Loucy (cell line): ENCODE data around the gene RPAIN.

Experiments
- H2AFZ ChIP-seq: fragments of 200-600 bp; sonication (generic); 2 replicates; pipeline ENCODE4 v1.6.0; 2016; ENCODE audit warnings: antibody characterized with exemption, mild to moderate bottlenecking, low read length, moderate library complexity
- H3F3A ChIP-seq: fragments of 200-600 bp; 2 replicates; pipeline ENCODE4 v1.6.0; 2016; ENCODE audit warnings: antibody characterized with exemption, low read depth, mild to moderate bottlenecking
- H3K27me3 ChIP-seq: fragments of 200-600 bp; sonication (generic); 2 replicates; pipeline ENCODE4 v1.6.1; 2014; ENCODE audit warnings: low read length, mild to moderate bottlenecking; ENCODE audit not compliant: insufficient read depth, poor library complexity, severe bottlenecking
- H3K36me3 ChIP-seq: fragments of 200-600 bp; sonication (generic); 2 replicates; pipeline ENCODE4 v1.6.1; 2016; ENCODE audit warnings: low read length; ENCODE audit not compliant: insufficient read depth
- H3K4me1 ChIP-seq: fragments of 200-600 bp; sonication (generic); 2 replicates; pipeline ENCODE4 v1.5.1; 2014; ENCODE audit warnings: low read length, mild to moderate bottlenecking; ENCODE audit not compliant: insufficient read depth, poor library complexity, severe bottlenecking
- H3K4me2 ChIP-seq: fragments of 200-600 bp; sonication (generic); 2 replicates; pipeline ENCODE4 v1.6.0; 2014; ENCODE audit warnings: antibody characterized with exemption, low read length, low read depth, mild to moderate bottlenecking; ENCODE audit not compliant: poor library complexity, severe bottlenecking
- H3K4me3 ChIP-seq: fragments of 200-600 bp; sonication (generic); 2 replicates; pipeline ENCODE4 v1.5.1; 2014; ENCODE audit warnings: low read length, mild to moderate bottlenecking, mixed read lengths; ENCODE audit not compliant: poor library complexity, severe bottlenecking
- H3K79me2 ChIP-seq: fragments of 200-600 bp; sonication (generic); 2 replicates; pipeline ENCODE4 v1.6.1; 2014; ENCODE audit warnings: low read length; ENCODE audit not compliant: insufficient read depth
- H3K9ac ChIP-seq: fragments of 200-600 bp; sonication (generic); 2 replicates; pipeline ENCODE4 v1.6.0; 2014; ENCODE audit warnings: mild to moderate bottlenecking, low read depth, low read length, moderate library complexity; ENCODE audit not compliant: poor library complexity, severe bottlenecking
- H3K9me2 ChIP-seq: fragments of 200-600 bp; sonication (generic); replicated peaks from 2 replicates; pipeline ENCODE4 v1.6.1; 2016; ENCODE audit warnings: low read depth, low read length, mixed read lengths
- H3K9me3 ChIP-seq: fragments of 200-600 bp; sonication (generic); 2 replicates; pipeline ENCODE4 v1.6.1; 2014; ENCODE audit warnings: mild to moderate bottlenecking, antibody characterized with exemption, low read length, low read depth; ENCODE audit not compliant: insufficient read depth
- H4K20me1 ChIP-seq: fragments of 200-600 bp; sonication (generic); 2 replicates; pipeline ENCODE4 v1.6.0; 2014; ENCODE audit warnings: antibody characterized with exemption, low read length, mild to moderate bottlenecking; ENCODE audit not compliant: insufficient read depth, poor library complexity, severe bottlenecking
- CTCF ChIP-seq: fragments of 200-600 bp; sonication (generic); conservative IDR thresholded peaks from 2 replicates; pipeline ENCODE4 v1.5.1; 2014; ENCODE audit warnings: mild to moderate bottlenecking, antibody characterized with exemption, low read length
- EZH2phosphoT487 ChIP-seq: fragments of 200-600 bp; IDR thresholded peaks from 2 replicates; pipeline ENCODE4 v1.6.1; 2018; ENCODE audit warnings: antibody characterized with exemption, mild to moderate bottlenecking, moderate library complexity, borderline replicate concordance

The RPAIN gene

GRCh38 chr17:5410594-5411272 lies 9.2 kb upstream of the RPAIN start:
- H3K4me1 ChIP-seq, result peaks cover 28% of the 10 kb centered on the region
- H3K9me3 ChIP-seq, result no peaks in the 10 kb centered on the region
- no peaks in the 10 kb centered on the region for H3K27me3 ChIP-seq
- no peaks in the 10 kb centered on the region for H3F3A ChIP-seq
- no peaks in the 10 kb centered on the region for H3K9me2 ChIP-seq
- no peak overlapping the region for H3K4me2 ChIP-seq
- H3K79me2 ChIP-seq, result peaks cover 54% of the 10 kb centered on the region
- H2AFZ ChIP-seq, result no peak overlapping the region
- no peak overlapping the region for H3K4me3 ChIP-seq
- peaks cover 35% of the 10 kb centered on the region for H4K20me1 ChIP-seq
- H3K36me3 ChIP-seq, result peaks cover 89% of the 10 kb centered on the region
- TF ChIP-seq CTCF (no peak), EZH2phosphoT487 (no peak)
- no peak overlapping the region for H3K9ac ChIP-seq

GRCh38 chr17:5413682-5414081 lies 6.3 kb upstream of the RPAIN start:
- H3K9me3 ChIP-seq, result no peaks in the 10 kb centered on the region
- no peak overlapping the region for H2AFZ ChIP-seq
- H3K4me3 ChIP-seq, result no peak overlapping the region
- H3K4me2 ChIP-seq, result peak overlapping the region; percentile 54
- no peaks in the 10 kb centered on the region for H3F3A ChIP-seq
- H3K36me3 ChIP-seq, result peaks cover 60% of the 10 kb centered on the region
- peaks cover 83% of the 10 kb centered on the region for H3K79me2 ChIP-seq
- H3K4me1 ChIP-seq, result peaks cover 36% of the 10 kb centered on the region
- H3K9me2 ChIP-seq, result no peaks in the 10 kb centered on the region
- no peaks in the 10 kb centered on the region for H3K27me3 ChIP-seq
- H3K9ac ChIP-seq, result peak overlapping the region; percentile 26
- TF ChIP-seq EZH2phosphoT487 (no peak), CTCF (no peak)
- H4K20me1 ChIP-seq, result peaks cover 61% of the 10 kb centered on the region

GRCh38 chr17:5416901-5417300 lies 3.1 kb upstream of the RPAIN start:
- Histone ChIP-seq H3K9me2 (no peaks in the 10 kb centered on the region), H3F3A (no peaks in the 10 kb centered on the region), H3K9ac (peak overlapping the region; percentile 53), H4K20me1 (peaks cover 68% of the 10 kb centered on the region), H3K4me2 (peak overlapping the region; percentile 88), H3K36me3 (peaks cover 34% of the 10 kb centered on the region; the same call in 1 of the 2 replicates), H3K4me1 (peaks cover 46% of the 10 kb centered on the region), H3K9me3 (no peaks in the 10 kb centered on the region), H2AFZ (no peak overlapping the region), H3K4me3 (peak overlapping the region; percentile 97), H3K27me3 (no peaks in the 10 kb centered on the region), H3K79me2 (peaks cover 91% of the 10 kb centered on the region)
- TF ChIP-seq EZH2phosphoT487 (no peak), CTCF (no peak)
